HG03520 (cell line): ENCODE results near the gene DGKA.
"Not testable (repeated sequence)": the region's sequence is repeated elsewhere in the genome, so short reads cannot be mapped to it uniquely, and the experiment has no call there.

ENCODE experiments used
- ATAC-seq: cut with Tn5 transposase; IDR thresholded peaks from one replicate; pipeline ENCODE4 v1.9.1; 2021; ENCODE audit warnings: mild to moderate bottlenecking, moderate library complexity; ENCODE audit not compliant: unreplicated experiment

DGKA gene

DNA sequence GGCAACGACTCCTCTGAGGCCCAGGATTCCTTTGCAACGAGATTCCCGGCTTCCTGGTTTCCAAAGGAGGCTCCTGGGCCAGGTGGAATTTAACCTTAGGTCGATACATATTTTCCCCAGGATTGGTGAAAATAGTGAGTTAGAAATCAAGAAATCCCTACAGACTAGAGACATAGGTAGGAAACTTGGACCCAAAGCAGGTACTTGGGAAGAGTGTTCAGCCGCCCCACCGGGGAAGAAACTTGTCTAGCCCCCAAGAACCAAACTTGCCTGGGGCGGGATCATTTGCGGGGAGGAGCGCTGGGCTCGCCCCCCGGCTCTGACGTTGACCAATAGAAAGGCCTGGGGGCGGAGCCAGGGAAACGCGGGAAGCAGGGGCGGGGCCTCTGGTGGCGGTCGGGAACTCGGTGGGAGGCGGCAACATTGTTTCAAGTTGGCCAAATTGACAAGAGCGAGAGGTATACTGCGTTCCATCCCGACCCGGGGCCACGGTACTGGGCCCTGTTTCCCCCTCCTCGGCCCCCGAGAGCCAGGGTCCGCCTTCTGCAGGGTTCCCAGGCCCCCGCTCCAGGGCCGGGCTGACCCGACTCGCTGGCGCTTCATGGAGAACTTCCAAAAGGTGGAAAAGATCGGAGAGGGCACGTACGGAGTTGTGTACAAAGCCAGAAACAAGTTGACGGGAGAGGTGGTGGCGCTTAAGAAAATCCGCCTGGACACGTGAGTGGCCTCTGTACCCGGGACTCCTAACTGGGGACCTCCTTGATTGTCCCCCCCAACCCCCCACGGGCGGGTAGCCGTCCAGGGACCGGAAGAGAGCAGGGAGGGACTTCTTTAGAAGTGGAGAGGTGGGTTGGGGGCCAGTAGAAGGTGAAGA, 35.7 kb downstream of the DGKA start, which contains the start of gene CDK2:
CDK2 (plus strand) TSS at position 423 of the 874 bp plus-strand sequence; CDS start at position 602, 179 bp downstream.
- ATAC-seq, result peak; percentile 93

GRCh38 chr12:55969356-55969755, 38.4 kb downstream of the DGKA start:
- no peak for ATAC-seq

- ATAC-seq, result no peak
Observed at GRCh38 chr12:55970775-55971174, 39.8 kb downstream of the DGKA start.

- ATAC-seq, result no peak
Observed at GRCh38 chr12:55972042-55972441, 41.1 kb downstream of the DGKA start.

DNA sequence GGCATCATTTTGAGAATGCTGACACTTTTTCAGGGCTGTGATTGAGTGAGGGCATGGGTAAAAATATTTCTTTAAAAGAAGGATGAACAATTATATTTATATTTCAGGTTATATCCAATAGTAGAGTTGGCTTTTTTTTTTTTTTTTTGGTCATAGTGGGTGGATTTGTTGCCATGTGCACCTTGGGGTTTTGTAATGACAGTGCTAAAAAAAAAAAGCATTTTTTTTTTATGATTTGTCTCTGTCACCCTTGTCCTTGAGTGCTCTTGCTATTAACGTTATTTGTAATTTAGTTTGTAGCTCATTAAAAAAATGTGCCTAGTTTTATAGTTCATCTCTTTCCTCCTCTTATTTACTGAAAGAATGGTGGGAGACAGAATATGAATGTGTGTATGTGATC, 41.5 kb downstream of the DGKA start:
- ATAC-seq, result no peak

DNA sequence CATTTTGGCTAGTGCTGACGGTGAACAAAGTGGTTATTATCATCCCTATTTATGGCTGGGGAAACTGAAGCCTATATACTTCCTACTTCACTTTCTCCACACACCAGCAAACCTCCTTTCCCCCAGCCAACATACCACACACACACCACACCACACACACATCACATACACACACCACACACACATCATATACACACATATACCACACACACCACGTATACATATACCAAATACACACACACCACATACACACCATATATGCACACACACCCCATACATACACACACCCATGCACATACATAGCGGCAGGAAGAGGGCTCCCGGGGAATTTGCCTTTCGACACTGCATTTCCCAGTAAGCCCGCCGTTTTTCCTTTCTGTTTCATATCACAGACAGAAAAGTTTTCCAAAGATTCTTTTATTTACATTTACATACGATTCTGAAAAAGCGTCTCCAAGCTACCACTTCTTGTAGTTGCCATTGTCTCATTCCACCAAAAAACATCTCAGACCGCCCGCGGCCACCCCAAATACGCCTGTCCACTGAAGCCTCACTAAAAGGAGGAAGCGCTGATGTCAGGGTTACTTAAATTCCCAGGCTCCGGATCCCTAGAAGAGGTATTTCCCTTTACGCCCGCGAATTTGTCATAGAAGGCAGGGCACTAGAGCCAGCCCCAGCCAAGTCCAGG, 42.1 kb downstream of the DGKA start:
- no peak for ATAC-seq

DNA sequence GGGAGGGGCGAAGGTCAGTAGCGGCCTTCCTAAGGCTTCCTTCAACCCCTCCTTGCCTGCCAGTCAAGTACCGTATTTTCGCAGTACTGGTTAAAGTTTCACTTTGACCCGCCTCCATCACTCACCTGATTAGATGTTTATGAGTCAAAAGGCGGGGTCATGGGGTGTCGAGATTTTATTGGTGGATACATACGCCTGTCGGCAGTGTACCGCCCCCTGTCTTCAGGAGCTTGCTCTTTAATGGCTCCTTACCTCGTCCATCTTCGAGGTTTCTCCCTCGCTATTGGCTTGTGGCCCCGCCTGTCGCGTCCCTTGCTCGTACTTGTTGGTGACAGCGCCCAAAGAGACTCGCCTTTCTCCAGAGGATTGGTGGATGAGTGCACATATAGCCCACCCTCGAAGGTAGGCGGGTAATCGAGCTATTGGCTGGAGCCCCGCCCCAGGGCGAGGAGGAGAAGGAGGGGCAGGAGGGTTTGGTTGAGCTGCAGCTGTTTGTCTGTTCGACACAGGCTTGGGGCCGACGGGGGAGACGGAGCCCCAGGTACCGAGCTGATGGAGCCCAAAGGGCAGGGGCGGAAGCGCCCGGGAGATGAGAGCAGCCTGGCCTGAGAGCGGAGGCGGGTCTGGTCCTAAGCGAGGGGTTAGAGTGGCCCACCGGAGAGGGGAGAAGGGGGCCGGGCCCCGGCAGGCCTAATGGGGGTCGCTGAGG, 42.8 kb downstream of the DGKA start, which contains the start of gene RAB5B:
RAB5B (plus strand) TSS at position 480 of the 709 bp plus-strand sequence. CDS start 12,883 bp downstream, outside the sequence.
- ATAC-seq, result peak; percentile 90

DNA sequence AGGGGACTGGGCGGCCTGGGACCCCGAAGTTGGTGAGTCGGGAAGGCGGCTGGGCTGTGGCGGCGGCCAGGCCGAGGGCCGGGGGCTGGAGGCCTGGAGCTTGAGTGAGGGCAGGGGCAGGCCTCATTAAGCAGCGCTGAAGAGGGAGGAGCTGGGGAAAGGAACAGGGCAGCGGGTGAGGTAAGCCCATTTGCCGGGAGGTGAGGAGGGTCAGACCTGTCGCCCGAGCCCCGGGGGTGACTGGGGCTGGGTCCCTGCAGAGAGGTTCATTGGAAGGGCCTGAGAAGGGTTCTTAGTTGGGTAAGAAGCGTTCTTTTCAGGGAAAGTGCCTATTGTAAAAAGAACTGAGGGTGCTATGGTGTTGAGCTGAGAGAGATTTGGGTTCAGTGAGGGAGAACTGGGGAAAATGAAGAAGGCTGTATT, 43.4 kb downstream of the DGKA start:
- ATAC-seq, result peak; percentile 4

DNA sequence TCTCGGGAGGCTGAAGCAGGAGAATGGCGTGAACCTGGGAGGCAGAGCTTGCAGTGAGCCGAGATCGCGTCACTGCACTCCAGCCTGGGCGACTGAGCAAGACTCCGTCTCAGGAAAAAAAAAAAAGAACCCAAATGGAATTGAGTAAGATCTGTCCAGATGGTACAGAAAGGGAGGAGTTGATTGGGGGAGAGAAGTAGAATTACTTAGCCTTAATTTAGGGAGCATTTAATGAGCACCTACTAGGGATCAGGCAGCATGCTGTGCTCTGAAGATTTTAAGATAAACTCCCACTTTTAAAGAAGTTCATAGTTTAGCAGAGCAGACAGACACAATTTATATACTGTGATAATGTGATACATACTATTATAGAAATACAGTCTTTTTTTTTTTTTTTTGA, 47.4 kb downstream of the DGKA start:
- no peak for ATAC-seq

- ATAC-seq, result no peak
Observed at GRCh38 chr12:55979069-55979468, 48.1 kb downstream of the DGKA start.

DNA sequence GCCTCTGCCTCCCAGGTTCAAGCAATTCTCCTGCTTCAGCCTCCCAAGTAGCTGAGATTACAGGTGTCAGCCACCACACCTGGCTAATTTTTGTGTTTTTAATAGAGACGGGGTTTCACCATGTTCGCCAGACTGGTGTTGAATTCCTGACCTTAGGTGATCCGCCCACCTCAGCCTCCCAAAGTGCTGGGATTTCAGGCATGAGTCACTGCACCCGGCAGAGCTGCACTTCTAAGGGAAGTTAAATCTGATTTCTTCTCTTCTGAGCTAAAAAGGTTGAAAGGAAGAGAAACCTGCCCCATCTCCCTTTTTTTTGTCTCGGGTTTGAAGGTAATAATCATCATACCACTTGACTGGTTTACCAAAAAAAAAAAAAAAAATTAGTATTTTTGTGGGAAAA, 50.9 kb downstream of the DGKA start:
- ATAC-seq, result not testable (repeated sequence)

DNA sequence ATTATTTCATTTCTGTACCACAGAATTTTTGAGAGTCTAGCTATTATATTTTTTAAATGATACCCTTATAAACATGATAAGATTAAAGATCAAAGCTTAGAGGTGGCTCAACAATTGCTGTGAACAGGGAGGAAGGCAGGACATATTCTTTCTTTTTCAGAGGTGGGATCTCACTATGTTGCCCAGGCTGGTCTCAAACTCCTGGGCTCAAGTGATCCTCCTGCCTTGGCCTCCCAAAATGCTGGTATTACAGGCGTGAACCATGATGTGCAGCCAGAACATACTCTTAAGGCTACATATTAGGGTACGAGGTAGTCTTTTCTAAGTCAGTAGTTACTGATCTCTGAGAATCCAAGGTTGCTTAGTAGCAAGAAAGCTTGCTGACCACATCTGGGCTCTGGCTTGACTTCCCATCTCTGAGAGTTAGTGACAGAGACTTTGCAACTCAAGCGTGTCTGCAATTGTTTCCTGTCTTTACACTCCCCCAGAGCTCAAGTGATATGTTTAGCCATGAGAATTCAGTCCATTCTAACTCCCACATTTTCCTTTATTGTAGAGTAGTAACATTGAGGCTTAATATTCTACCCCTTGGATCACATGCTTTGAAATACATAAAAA, 51.5 kb downstream of the DGKA start:
- ATAC-seq, result peak; percentile 69

DNA sequence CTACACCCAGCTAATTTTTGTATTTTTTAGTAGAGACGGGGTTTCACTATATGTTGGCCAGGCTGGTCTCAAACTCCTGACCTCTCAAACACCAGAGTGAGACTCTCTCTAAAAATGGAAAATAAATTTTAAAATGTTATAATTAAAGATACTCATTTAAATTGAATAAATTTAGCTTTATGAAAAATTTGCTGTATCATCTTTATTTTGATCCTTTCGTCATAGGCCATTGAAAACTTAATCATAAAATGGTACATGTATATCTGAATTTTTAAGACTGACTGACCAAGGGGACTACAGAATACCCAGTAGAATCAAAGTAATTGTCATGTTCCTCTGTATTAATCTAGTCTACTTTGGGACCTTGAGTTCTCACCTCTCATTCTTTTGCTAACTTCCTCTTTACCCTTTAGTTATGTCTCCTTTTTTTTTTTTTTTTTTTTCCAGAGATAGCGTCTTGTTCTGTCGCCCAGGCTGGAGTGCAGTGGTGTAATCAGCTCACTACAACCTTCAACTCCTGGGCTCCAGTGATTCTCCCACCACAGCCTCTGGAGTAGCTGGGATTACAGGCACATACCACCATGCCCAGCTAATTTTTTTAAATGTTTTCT, 52.4 kb downstream of the DGKA start:
- ATAC-seq, result no peak

DNA sequence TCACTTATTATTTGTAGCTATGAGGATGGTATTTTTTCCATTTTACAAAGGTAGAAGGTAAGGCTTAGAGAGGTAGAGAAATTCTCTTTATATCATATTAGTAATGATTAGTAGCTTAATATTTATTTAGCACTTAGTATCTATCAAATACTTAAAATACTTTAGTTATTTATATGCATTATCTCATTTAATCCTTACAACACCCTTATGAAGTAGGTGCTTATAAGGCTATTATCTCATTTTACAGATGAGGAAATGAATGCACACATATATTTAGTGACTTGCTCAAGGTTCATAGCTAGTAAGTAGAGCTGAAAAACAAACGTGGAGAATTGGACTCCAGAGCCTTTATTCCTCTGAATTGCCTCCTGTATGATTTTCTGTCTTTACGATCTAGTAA, 53.9 kb downstream of the DGKA start:
- ATAC-seq, result no peak

GRCh38 chr12:55985341-55985740, 54.4 kb downstream of the DGKA start:
- no peak for ATAC-seq

- ATAC-seq, result not testable (repeated sequence)
Observed at GRCh38 chr12:55985976-55986375, 55.0 kb downstream of the DGKA start.

DNA sequence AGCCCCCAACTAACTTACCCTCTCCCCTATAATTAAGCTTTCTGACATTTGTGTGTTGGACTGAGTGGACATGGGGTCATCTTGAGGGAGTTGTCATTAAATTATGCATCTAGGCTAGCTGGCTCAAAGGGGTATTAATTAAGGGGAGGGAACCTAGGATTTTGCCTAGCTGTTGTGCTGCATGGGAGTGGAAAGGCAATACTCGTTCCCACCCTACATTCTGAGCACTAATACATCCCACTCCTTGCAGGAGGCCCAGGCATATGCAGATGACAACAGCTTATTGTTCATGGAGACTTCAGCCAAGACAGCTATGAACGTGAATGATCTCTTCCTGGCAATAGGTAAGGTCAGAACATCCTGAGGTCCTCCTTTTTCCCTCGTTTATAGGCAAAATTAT, 60.1 kb downstream of the DGKA start:
- ATAC-seq, result no peak

DNA sequence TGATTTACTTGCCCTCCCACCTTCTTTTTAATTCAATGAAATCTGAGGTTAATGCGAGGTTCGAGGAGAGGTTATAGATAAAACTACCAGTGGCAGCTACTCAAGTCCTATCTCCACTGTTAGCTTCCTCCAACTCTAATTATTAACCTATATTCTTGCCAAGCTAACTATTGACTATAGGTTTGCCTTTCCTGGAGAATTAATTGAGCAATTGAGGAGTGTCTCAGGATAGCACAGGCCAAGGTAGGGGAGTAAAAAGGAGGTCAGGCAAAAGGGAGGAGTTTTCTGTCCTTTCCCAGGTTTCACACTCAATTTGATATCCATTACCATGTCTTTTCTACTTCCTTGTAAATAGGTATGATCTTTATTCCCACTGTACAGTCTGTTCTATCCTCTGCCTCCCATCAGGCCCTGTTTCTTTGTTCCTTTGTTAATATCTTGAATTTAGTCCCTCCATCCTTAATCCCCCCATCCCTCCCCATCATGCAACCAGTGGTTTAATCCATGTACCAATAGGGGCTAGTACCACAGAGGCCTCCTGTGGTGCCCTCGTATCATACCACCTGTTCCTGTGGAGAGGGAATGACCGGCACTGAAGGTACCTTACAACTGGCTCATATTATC, 62.4 kb downstream of the DGKA start:
- no peak for ATAC-seq

GRCh38 chr12:55995366-55995765, 64.4 kb downstream of the DGKA start:
- no peak for ATAC-seq

- ATAC-seq, result no peak
Observed at GRCh38 chr12:55996201-55996714, 65.3 kb downstream of the DGKA start.
